KMS-11 (cell line): ENCODE measurements around the gene MBNL1.

ENCODE experiments used
- H2AFZ ChIP-seq: fragments of 200-600 bp; sonication (generic); 2 replicates; pipeline ENCODE4 v1.6.1; 2016; ENCODE audit warnings: antibody characterized with exemption, mixed run types, low read depth
- H3K27ac ChIP-seq: fragments of 200-600 bp; sonication (generic); 2 replicates; pipeline ENCODE4 v1.6.1; 2016; ENCODE audit warnings: mild to moderate bottlenecking, mixed run types
- H3K27me3 ChIP-seq: fragments of 200-600 bp; sonication (generic); 2 replicates; pipeline ENCODE4 v1.6.1; 2017; ENCODE audit warnings: mild to moderate bottlenecking, low read depth, mixed run types, moderate library complexity; ENCODE audit not compliant: insufficient read depth
- H3K36me3 ChIP-seq: fragments of 200-600 bp; sonication (generic); 2 replicates; pipeline ENCODE4 v1.6.1; 2017; ENCODE audit warnings: mild to moderate bottlenecking, mixed run types; ENCODE audit not compliant: insufficient read depth
- H3K4me1 ChIP-seq: fragments of 200-600 bp; sonication (generic); 2 replicates; pipeline ENCODE4 v1.6.1; 2016; ENCODE audit warnings: mild to moderate bottlenecking, low read depth, mixed run types; ENCODE audit not compliant: poor library complexity, severe bottlenecking
- H3K4me2 ChIP-seq: fragments of 200-600 bp; sonication (generic); 2 replicates; pipeline ENCODE4 v1.7.0; 2016; ENCODE audit warnings: mild to moderate bottlenecking, mixed run types
- H3K4me3 ChIP-seq: fragments of 200-600 bp; sonication (generic); IDR thresholded peaks from 2 replicates; pipeline ENCODE4 v1.6.1; 2017; ENCODE audit warnings: low read depth, low read length, mixed read lengths; ENCODE audit not compliant: insufficient read depth
- H3K79me2 ChIP-seq: fragments of 200-600 bp; sonication (generic); 2 replicates; pipeline ENCODE4 v1.6.1; 2016; ENCODE audit warnings: low read depth, mixed run types; ENCODE audit not compliant: insufficient read depth
- H3K9ac ChIP-seq: fragments of 200-600 bp; sonication (generic); 2 replicates; pipeline ENCODE4 v1.6.1; 2016; ENCODE audit warnings: mild to moderate bottlenecking, mixed run types
- H4K20me1 ChIP-seq: fragments of 200-600 bp; sonication (generic); 2 replicates; pipeline ENCODE4 v1.6.1; 2016; ENCODE audit warnings: mild to moderate bottlenecking, mixed run types; ENCODE audit not compliant: insufficient read depth
- CTCF ChIP-seq: fragments of 200-600 bp; sonication (generic); conservative IDR thresholded peaks from 2 replicates; pipeline ENCODE4 v1.6.1; 2017; ENCODE audit warnings: low read depth, mild to moderate bottlenecking, antibody characterized with exemption, low read length, moderate library complexity, mixed read lengths

The MBNL1 gene

DNA sequence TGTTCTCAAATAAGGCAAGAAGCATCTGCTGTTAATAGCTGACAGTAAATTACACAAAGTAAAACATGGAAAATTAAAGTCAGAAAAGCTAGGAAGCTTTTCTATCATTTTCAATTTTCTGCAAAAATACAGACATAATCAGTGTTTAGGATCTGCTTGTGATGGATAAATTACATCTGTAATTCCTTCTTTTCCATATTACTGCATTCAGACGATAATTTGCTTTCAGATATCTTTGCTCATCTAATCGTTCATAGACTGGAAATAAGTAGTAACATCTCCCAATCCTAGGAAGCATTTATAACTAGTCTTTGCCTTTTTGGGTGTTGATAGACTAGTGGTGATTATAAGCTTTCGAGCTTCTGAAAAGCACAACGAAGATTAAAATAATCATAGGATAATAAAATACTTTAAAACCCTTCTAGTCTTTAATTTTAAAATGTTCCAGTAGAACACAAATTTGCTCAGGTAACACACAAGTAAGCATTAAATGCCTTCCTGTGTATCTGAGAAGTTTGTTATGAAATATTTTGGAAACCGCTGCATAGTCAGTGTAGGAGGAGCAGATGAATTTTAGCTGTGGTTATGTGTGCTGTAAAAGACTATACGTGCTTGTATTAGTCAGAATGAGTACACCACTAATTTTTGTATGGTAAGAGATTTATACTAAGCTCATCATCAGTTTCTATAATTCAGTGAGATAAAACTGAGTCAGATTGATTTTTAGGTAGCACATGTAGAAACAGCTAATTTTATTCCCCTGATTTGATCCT is 41.0 kb downstream of the MBNL1 start:
- Histone ChIP-seq H3K4me3 (no peak overlapping the region), H3K9ac (no peak overlapping the region), H3K79me2 (peaks cover 100% of the 10 kb centered on the region), H2AFZ (no peak overlapping the region), H3K27ac (peak overlapping the region; percentile 3; the same call in 1 of the 2 replicates), H3K4me1 (peaks cover 91% of the 10 kb centered on the region), H3K36me3 (peaks cover 5% of the 10 kb centered on the region; the same call in 1 of the 2 replicates), H4K20me1 (peaks cover 81% of the 10 kb centered on the region), H3K4me2 (no peak overlapping the region), H3K27me3 (no peaks in the 10 kb centered on the region)
- TF ChIP-seq CTCF = no peak

DNA sequence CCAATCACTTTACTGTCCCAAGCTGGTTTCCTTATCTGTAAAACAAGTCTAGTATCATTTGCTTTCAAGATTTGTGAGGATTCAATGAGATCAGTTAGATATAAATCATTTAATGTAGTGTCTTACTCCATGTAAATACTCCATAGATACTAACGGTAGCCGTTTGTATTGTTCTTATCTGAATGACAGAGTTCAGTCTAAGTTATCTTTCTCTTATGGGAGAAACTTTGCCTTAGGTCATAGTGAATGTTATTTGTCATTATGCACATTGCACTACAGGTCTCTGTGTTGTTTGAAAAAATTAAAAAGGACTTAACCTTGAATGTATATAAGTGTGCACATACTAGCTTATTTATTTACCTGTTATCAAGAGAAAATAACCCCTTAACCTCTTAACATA is 44.7 kb downstream of the MBNL1 start:
- H3K36me3 ChIP-seq = peaks cover 5% of the 10 kb centered on the region; the same call in 1 of the 2 replicates
- H3K4me3 ChIP-seq = no peak overlapping the region
- H4K20me1 ChIP-seq = peaks cover 79% of the 10 kb centered on the region
- H3K27me3 ChIP-seq = no peaks in the 10 kb centered on the region
- H3K9ac ChIP-seq = no peak overlapping the region
- no peak overlapping the region for H3K4me2 ChIP-seq
- no peak for TF ChIP-seq CTCF
- H3K27ac ChIP-seq = no peak overlapping the region; the same call in 1 of the 2 replicates
- H3K4me1 ChIP-seq = peaks cover 91% of the 10 kb centered on the region
- H2AFZ ChIP-seq = no peak overlapping the region
- H3K79me2 ChIP-seq = peaks cover 100% of the 10 kb centered on the region

GRCh38 chr3:152313914-152314313 is 45.2 kb downstream of the MBNL1 start:
- H2AFZ ChIP-seq = no peak overlapping the region
- TF ChIP-seq CTCF = no peak
- H3K27ac ChIP-seq = no peak overlapping the region; the same call in 1 of the 2 replicates
- H4K20me1 ChIP-seq = peaks cover 78% of the 10 kb centered on the region
- H3K36me3 ChIP-seq = 0 out of 2 replicates have a peak, but pooled peaks cover 5% of the 10 kb centered on the region
- no peak overlapping the region for H3K4me2 ChIP-seq
- H3K79me2 ChIP-seq = peaks cover 100% of the 10 kb centered on the region
- no peak overlapping the region for H3K4me3 ChIP-seq
- peaks cover 91% of the 10 kb centered on the region for H3K4me1 ChIP-seq
- H3K27me3 ChIP-seq = no peaks in the 10 kb centered on the region
- H3K9ac ChIP-seq = no peak overlapping the region

DNA sequence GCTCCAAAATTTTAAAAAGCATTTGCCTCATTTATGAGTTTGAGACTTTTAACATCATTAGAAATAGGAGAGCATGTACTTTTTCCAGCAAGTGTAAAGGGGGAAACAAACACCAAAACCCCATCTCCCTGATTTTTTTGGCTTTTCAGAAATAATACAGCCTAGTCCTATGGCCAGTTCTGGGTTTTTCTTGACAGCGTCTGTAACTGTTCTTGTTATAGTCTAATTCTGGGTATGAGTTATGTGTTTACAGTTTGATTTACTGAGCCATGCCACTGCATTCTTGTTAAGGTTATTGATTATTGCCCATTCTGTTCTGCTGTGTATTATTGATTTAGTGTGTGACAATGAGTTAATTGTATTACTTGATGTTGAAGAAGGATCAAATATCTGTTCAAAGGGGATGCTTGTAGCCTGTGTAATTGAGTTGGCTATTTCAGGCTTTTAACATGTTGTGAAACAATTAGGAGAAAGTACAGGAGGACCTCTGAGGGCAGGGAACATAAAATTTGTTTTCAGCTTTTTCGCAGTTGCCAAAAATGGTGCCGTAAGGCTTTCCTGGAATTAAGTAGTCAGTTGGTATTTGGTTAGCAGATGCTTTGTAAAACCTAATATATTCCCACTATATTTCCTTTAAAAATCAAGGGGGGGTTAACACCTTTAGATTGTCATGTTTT is 46.1 kb downstream of the MBNL1 start:
- H3K9ac ChIP-seq = no peak overlapping the region
- H3K27me3 ChIP-seq = no peaks in the 10 kb centered on the region
- H3K36me3 ChIP-seq = 0 out of 2 replicates have a peak, but pooled peaks cover 5% of the 10 kb centered on the region
- H2AFZ ChIP-seq = no peak overlapping the region
- H3K4me3 ChIP-seq = no peak overlapping the region
- H4K20me1 ChIP-seq = peaks cover 73% of the 10 kb centered on the region
- peaks cover 91% of the 10 kb centered on the region for H3K4me1 ChIP-seq
- H3K4me2 ChIP-seq = 0 out of 2 replicates have a peak overlapping the region, but pooled peaks have one; percentile 17
- H3K27ac ChIP-seq = peak overlapping the region; percentile 4; the same call in 1 of the 2 replicates
- peaks cover 100% of the 10 kb centered on the region for H3K79me2 ChIP-seq
- TF ChIP-seq CTCF = no peak
